Glutamatergic neuron (in vitro differentiated cells): ENCODE results near the gene USP38. TPM values are rescaled to one million over a fixed set of nuclear protein-coding genes. Genes with fewer than 3 reads are reported as not detected.

Source experiments
- DNase-seq: peaks from one replicate; pipeline ENCODE4 v3.0.0; 2022
- H3K27ac Mint-ChIP-seq: one replicate; pipeline ENCODE4 v1.8.0; 2020; ENCODE audit warnings: mild to moderate bottlenecking, mixed read lengths, inconsistent platforms; ENCODE audit not compliant: unreplicated experiment
- H3K27me3 Mint-ChIP-seq: one replicate; pipeline ENCODE4 v1.8.0; 2020; ENCODE audit warnings: mild to moderate bottlenecking, moderate library complexity, mixed read lengths, inconsistent platforms; ENCODE audit not compliant: unreplicated experiment
- H3K36me3 Mint-ChIP-seq: one replicate; pipeline ENCODE4 v1.8.0; 2020; ENCODE audit warnings: mild to moderate bottlenecking, mixed read lengths, inconsistent platforms; ENCODE audit not compliant: unreplicated experiment
- H3K4me1 Mint-ChIP-seq: one replicate; pipeline ENCODE4 v1.8.0; 2020; ENCODE audit warnings: mild to moderate bottlenecking, low read depth, mixed read lengths, inconsistent platforms; ENCODE audit not compliant: unreplicated experiment
- H3K4me3 Mint-ChIP-seq: one replicate; pipeline ENCODE4 v1.8.0; 2020; ENCODE audit warnings: mild to moderate bottlenecking, mixed read lengths, inconsistent platforms; ENCODE audit not compliant: unreplicated experiment
- H3K9me3 Mint-ChIP-seq: one replicate; pipeline ENCODE4 v1.8.0; 2020; ENCODE audit warnings: mild to moderate bottlenecking, moderate library complexity, mixed read lengths, inconsistent platforms; ENCODE audit not compliant: unreplicated experiment
- CTCF ChIP-seq: fragments of 200-600 bp; sonication (generic); IDR thresholded peaks from one replicate; pipeline ENCODE4 v1.5.0; 2021; ENCODE audit not compliant: partially characterized antibody, unreplicated experiment
- total RNA-seq: library from RNA; stranded (reverse); fragmentation: NEBNext Ultra II Directional; extraction: Animal tissue kit (Norgen Biotek cat#: 25700); gene quantifications from one replicate; pipeline ENCODE4 v1.2.1, GENCODE V29; 2021; ENCODE audit not compliant: unreplicated experiment

Gene USP38
- total RNA-seq, 1 donor from 2014 or later = 15.9 TPM

DNA sequence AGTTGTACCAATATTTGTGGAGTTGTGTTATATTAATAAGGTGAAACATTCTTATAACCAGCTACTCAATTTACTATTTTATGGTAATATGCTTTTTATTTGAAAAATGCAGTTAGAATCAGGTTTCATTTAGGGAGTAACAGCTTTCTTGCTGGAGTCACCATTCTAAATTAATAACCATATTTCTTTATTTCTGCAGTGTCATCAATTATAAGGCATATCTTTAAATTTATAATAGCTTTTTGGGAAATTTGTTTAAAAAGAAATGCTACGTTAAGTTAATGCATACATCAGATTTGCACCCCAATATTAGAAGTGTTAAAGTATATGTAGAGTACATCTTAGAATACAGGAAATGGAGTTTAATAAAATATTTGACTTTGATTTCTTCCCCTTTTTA, 18.9 kb downstream of the USP38 start:
- Mint-ChIP-seq H3K4me3 (no peak overlapping the region), H3K27me3 (no peaks in the 10 kb centered on the region), H3K9me3 (no peaks in the 10 kb centered on the region), H3K27ac (no peak overlapping the region), H3K4me1 (no peaks in the 10 kb centered on the region), H3K36me3 (no peaks in the 10 kb centered on the region)
- TF ChIP-seq CTCF = no peak
- no peak for DNase-seq

DNA sequence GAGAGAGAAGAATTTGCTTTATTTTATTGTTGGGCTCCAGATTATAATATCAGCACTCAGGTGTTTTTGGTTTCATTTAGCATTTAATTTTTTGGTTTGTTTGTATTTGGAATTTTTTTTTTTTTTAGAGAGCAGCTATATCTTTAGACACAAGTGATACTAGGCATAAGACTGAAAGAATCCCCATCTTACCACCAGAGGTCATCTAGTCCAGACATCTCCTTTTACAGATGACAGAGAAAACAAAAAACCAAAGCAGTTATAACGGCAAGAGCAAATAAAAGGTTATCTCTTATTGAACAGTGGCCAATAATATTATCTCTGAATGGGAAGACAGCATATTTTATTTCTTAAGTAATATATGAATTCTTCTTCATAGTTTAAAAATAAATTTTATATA, 22.8 kb downstream of the USP38 start:
- no peak overlapping the region for H3K27ac Mint-ChIP-seq
- H3K4me3 Mint-ChIP-seq = no peak overlapping the region
- H3K9me3 Mint-ChIP-seq = no peaks in the 10 kb centered on the region
- no peaks in the 10 kb centered on the region for H3K27me3 Mint-ChIP-seq
- no peak for DNase-seq
- no peaks in the 10 kb centered on the region for H3K4me1 Mint-ChIP-seq
- H3K36me3 Mint-ChIP-seq = no peaks in the 10 kb centered on the region
- TF ChIP-seq CTCF = no peak

GRCh38 chr4:143212566-143212965, 27.8 kb downstream of the USP38 start:
- TF ChIP-seq CTCF = no peak
- DNase-seq = no peak
- H3K9me3 Mint-ChIP-seq = no peaks in the 10 kb centered on the region
- no peaks in the 10 kb centered on the region for H3K27me3 Mint-ChIP-seq
- H3K4me1 Mint-ChIP-seq = peaks cover 1% of the 10 kb centered on the region
- no peaks in the 10 kb centered on the region for H3K36me3 Mint-ChIP-seq
- H3K27ac Mint-ChIP-seq = no peak overlapping the region
- H3K4me3 Mint-ChIP-seq = no peak overlapping the region

- Mint-ChIP-seq H3K27ac (no peak overlapping the region), H3K4me1 (peaks cover 5% of the 10 kb centered on the region), H3K36me3 (no peaks in the 10 kb centered on the region), H3K4me3 (no peak overlapping the region), H3K9me3 (no peaks in the 10 kb centered on the region), H3K27me3 (no peaks in the 10 kb centered on the region)
- DNase-seq = no peak
- no peak for TF ChIP-seq CTCF
Measured at GRCh38 chr4:143215873-143216272, 31.2 kb downstream of the USP38 start.

GRCh38 chr4:143224255-143224654, 39.5 kb downstream of the USP38 start:
- no peaks in the 10 kb centered on the region for H3K4me1 Mint-ChIP-seq
- no peaks in the 10 kb centered on the region for H3K9me3 Mint-ChIP-seq
- no peaks in the 10 kb centered on the region for H3K27me3 Mint-ChIP-seq
- no peak overlapping the region for H3K27ac Mint-ChIP-seq
- no peak for TF ChIP-seq CTCF
- no peak for DNase-seq
- H3K4me3 Mint-ChIP-seq = no peak overlapping the region
- no peaks in the 10 kb centered on the region for H3K36me3 Mint-ChIP-seq
